H1 (cell line): Measurements from ENCODE around the gene OLFM3. TPM values are rescaled to one million over a fixed set of nuclear protein-coding genes. Genes with fewer than 3 reads are reported as not detected.

ENCODE experiments used
- CTCF ChIA-PET: fragments of 300-600 bp; sonication (Branson Sonifier 250); formaldehyde crosslinking; loops from one replicate; lab custom pipeline; 2021; ENCODE audit not compliant: partially characterized antibody; lab: Charles Lee
- POLR2A ChIA-PET: fragments of 300-600 bp; sonication (Branson Sonifier 250); formaldehyde crosslinking; loops from one replicate; lab custom pipeline; 2021; ENCODE audit warnings: inconsistent platforms; ENCODE audit not compliant: partially characterized antibody; lab: Charles Lee
- DNase-seq, 2 experiments: peaks; one replicate each; pipeline versions ENCODE4 v3.0.0 to v3.0.0-alpha.2; 2010 to 2022; ENCODE audit warnings: low spot score in 2 of 2, low read depth in 1 of 2, mixed read lengths in 1 of 2
- FAIRE-seq: peaks from 2 replicates; lab custom pipeline; 2011; peaks lifted over from hg19 to GRCh38; lab: Jason Lieb, UNC
- H2AFZ ChIP-seq: 2 replicates; pipeline ENCODE4 v1.8.1; 2012; ENCODE audit warnings: low read length, inconsistent platforms
- H2AK5ac ChIP-seq: 2 replicates; pipeline ENCODE4 v1.6.1; 2013; ENCODE audit warnings: low read depth, low read length
- H2BK120ac ChIP-seq: replicated peaks from 2 replicates; pipeline ENCODE3; 2013; ENCODE audit warnings: low read depth, low read length, inconsistent platforms
- H2BK12ac ChIP-seq: 2 replicates; pipeline ENCODE4 v1.6.1; 2013; ENCODE audit warnings: low read depth, low read length
- H2BK15ac ChIP-seq: 2 replicates; pipeline ENCODE4 v1.6.1; 2013; ENCODE audit warnings: low read length
- H2BK20ac ChIP-seq: 2 replicates; pipeline ENCODE4 v1.6.1; 2013; ENCODE audit warnings: low read length
- H2BK5ac ChIP-seq: 2 replicates; pipeline ENCODE4 v1.6.1; 2013; ENCODE audit warnings: low read depth, low read length
- H3K14ac ChIP-seq: 2 replicates; pipeline ENCODE4 v1.6.1; 2013; ENCODE audit warnings: inconsistent platforms; ENCODE audit not compliant: insufficient read length
- H3K18ac ChIP-seq: 2 replicates; pipeline ENCODE4 v1.6.1; 2013; ENCODE audit warnings: low read length; ENCODE audit errors: extremely low read depth
- H3K23ac ChIP-seq: 2 replicates; pipeline ENCODE4 v1.6.1; 2013; ENCODE audit warnings: inconsistent platforms; ENCODE audit not compliant: insufficient read length
- H3K23me2 ChIP-seq: 2 replicates; pipeline ENCODE4 v1.6.1; 2013; ENCODE audit warnings: low read depth, low read length
- H3K27ac ChIP-seq: 2 replicates; pipeline ENCODE4 v1.6.1; 2011; ENCODE audit warnings: low read depth, low read length, inconsistent platforms
- H3K27me3 ChIP-seq, 4 experiments: replicated peaks in 1 of 4; 1 replicate in 1 of 4; 2 replicates in 3 of 4; pipeline versions ENCODE4 v1.6.1 to v1.8.1; 2011 to 2013; ENCODE audit warnings: low read length in 3 of 4, mild to moderate bottlenecking in 3 of 4, inconsistent platforms in 2 of 4, mixed read lengths in 2 of 4, moderate library complexity in 1 of 4; ENCODE audit not compliant: control insufficient read depth in 3 of 4, insufficient read depth in 3 of 4; ENCODE audit errors: extremely low read depth in 1 of 4
- H3K36me3 ChIP-seq, 4 experiments: 2 replicates each; pipeline versions ENCODE4 v1.6.1 to v1.8.1; 2011 to 2013; ENCODE audit warnings: mild to moderate bottlenecking in 4 of 4, low read length in 3 of 4, moderate library complexity in 2 of 4, control low read depth in 1 of 4, inconsistent platforms in 1 of 4; ENCODE audit not compliant: insufficient read depth in 4 of 4, control insufficient read depth in 2 of 4
- H3K4ac ChIP-seq: replicated peaks from 2 replicates; pipeline ENCODE3; 2013; ENCODE audit warnings: low read length, low read depth, mixed read lengths, inconsistent platforms; ENCODE audit not compliant: insufficient read length
- H3K4me1 ChIP-seq, 4 experiments: replicated peaks in 1 of 4; 1 replicate in 1 of 4; 2 replicates in 3 of 4; pipeline versions ENCODE4 v1.6.1 to v1.8.1; 2011 to 2013; ENCODE audit warnings: low read length in 3 of 4, inconsistent platforms in 2 of 4, mixed read lengths in 1 of 4; ENCODE audit not compliant: insufficient read depth in 4 of 4, control insufficient read depth in 3 of 4
- H3K4me2 ChIP-seq, 2 experiments: 2 replicates each; pipeline versions ENCODE4 v1.6.1 to v1.8.1; 2011 to 2013; ENCODE audit warnings: low read depth in 2 of 2, low read length in 2 of 2, control low read depth in 1 of 2, inconsistent platforms in 1 of 2, mild to moderate bottlenecking in 1 of 2; ENCODE audit not compliant: insufficient read depth in 1 of 2
- H3K4me3 ChIP-seq, 4 experiments: fragments of 200-600, 300-600 bp in 1 of 4; sonication (generic), shearing (Covaris generic), sonication (Bioruptor Twin) in 1 of 4; 2 replicates each; pipeline versions ENCODE4 v1.5.1 to v1.8.1; 2011 to 2016; ENCODE audit warnings: low read length in 4 of 4, low read depth in 3 of 4, control low read depth in 2 of 4, inconsistent platforms in 2 of 4, mild to moderate bottlenecking in 2 of 4, mixed read lengths in 1 of 4, moderate library complexity in 1 of 4; ENCODE audit not compliant: insufficient read depth in 2 of 4; ENCODE audit errors: extremely low read depth in 1 of 4
- H3K56ac ChIP-seq: replicated peaks from 2 replicates; pipeline ENCODE3; 2013; ENCODE audit warnings: low read depth, mild to moderate bottlenecking, mixed read lengths, low read length, inconsistent platforms; ENCODE audit not compliant: insufficient read length
- H3K79me1 ChIP-seq: 2 replicates; pipeline ENCODE4 v1.6.1; 2013; ENCODE audit warnings: low read depth, low read length, control low read depth
- H3K79me2 ChIP-seq, 2 experiments: 2 replicates each; pipeline versions ENCODE4 v1.6.1 to v1.8.1; 2012 to 2013; ENCODE audit warnings: low read length in 2 of 2, mild to moderate bottlenecking in 2 of 2, inconsistent platforms in 1 of 2; ENCODE audit not compliant: insufficient read depth in 2 of 2, control insufficient read depth in 1 of 2
- H3K9ac ChIP-seq, 4 experiments: replicated peaks in 1 of 4; 1 replicate in 1 of 4; 2 replicates in 3 of 4; pipeline versions ENCODE4 v1.6.1 to v1.8.1; 2011 to 2013; ENCODE audit warnings: low read depth in 3 of 4, low read length in 3 of 4, control low read depth in 2 of 4, mild to moderate bottlenecking in 2 of 4, moderate library complexity in 2 of 4, inconsistent platforms in 1 of 4; ENCODE audit errors: extremely low read depth in 1 of 4
- H3K9me3 ChIP-seq, 2 experiments: 2 replicates each; pipeline versions ENCODE4 v1.6.1 to v1.8.1; 2012 to 2013; ENCODE audit warnings: mild to moderate bottlenecking in 2 of 2, moderate library complexity in 2 of 2, control low read depth in 1 of 2, inconsistent platforms in 1 of 2, low read depth in 1 of 2, low read length in 1 of 2, mixed read lengths in 1 of 2; ENCODE audit not compliant: insufficient read depth in 2 of 2
- H4K20me1 ChIP-seq, 2 experiments: replicated peaks in 1 of 2; 2 replicates each; pipeline versions ENCODE3 to v1.8.1; 2011 to 2013; ENCODE audit warnings: inconsistent platforms in 2 of 2, low read length in 2 of 2, mild to moderate bottlenecking in 1 of 2; ENCODE audit not compliant: insufficient read depth in 2 of 2, control insufficient read depth in 1 of 2
- H4K5ac ChIP-seq: 2 replicates; pipeline ENCODE4 v1.6.1; 2013; ENCODE audit warnings: low read length, low read depth, mixed read lengths, inconsistent platforms; ENCODE audit not compliant: insufficient read length
- H4K8ac ChIP-seq: 2 replicates; pipeline ENCODE4 v1.8.0; 2013; ENCODE audit warnings: mild to moderate bottlenecking, moderate library complexity, low read length, inconsistent platforms; ENCODE audit not compliant: insufficient read depth; ENCODE audit errors: extremely low read depth
- H4K91ac ChIP-seq: replicated peaks from 2 replicates; pipeline ENCODE3; 2013; ENCODE audit warnings: low read length, mixed read lengths, inconsistent platforms; ENCODE audit not compliant: insufficient read length
- ATF2 ChIP-seq: IDR thresholded peaks from 2 replicates; pipeline ENCODE4 v1.6.1; 2012; ENCODE audit warnings: low read length, inconsistent platforms
- BRCA1 ChIP-seq: IDR thresholded peaks from 2 replicates; pipeline ENCODE4 v1.6.1; 2012; ENCODE audit warnings: low read depth, low read length, improper control_type of control experiment
- EP300 ChIP-seq, 2 experiments: IDR thresholded peaks; 1 replicate in 1 of 2; 2 replicates in 1 of 2; pipeline ENCODE4 v1.6.1; 2011 to 2012; ENCODE audit warnings: low read depth in 2 of 2, low read length in 2 of 2, mild to moderate bottlenecking in 2 of 2, borderline replicate concordance in 1 of 2, inconsistent platforms in 1 of 2, moderate library complexity in 1 of 2
- FOSL1 ChIP-seq: IDR thresholded peaks from 2 replicates; pipeline ENCODE4 v1.6.1; 2011; ENCODE audit warnings: mild to moderate bottlenecking, low read depth, low read length, moderate library complexity; ENCODE audit not compliant: insufficient read depth
- KDM5A ChIP-seq: fragments of 200-600 bp; IDR thresholded peaks from 2 replicates; pipeline ENCODE4 v1.7.1; 2012; ENCODE audit warnings: mild to moderate bottlenecking, low read length, inconsistent platforms, mixed read lengths
- MAFK ChIP-seq: IDR thresholded peaks from 2 replicates; pipeline ENCODE4 v1.6.1; 2012; ENCODE audit warnings: low read depth, mild to moderate bottlenecking, improper control_type of control experiment, low read length
- RAD21 ChIP-seq, 2 experiments: IDR thresholded peaks in 1 of 2; conservative IDR thresholded peaks in 1 of 2; 2 replicates each; pipeline ENCODE4 v1.6.1; 2011; ENCODE audit warnings: low read depth in 2 of 2, low read length in 2 of 2, improper control_type of control experiment in 1 of 2, inconsistent platforms in 1 of 2, mild to moderate bottlenecking in 1 of 2, moderate library complexity in 1 of 2
- RNF2 ChIP-seq: fragments of 200-900, 300-1000 bp; sonication (generic); IDR thresholded peaks from 2 replicates; pipeline ENCODE4 v1.7.1; 2016; ENCODE audit warnings: borderline replicate concordance, low read depth, mild to moderate bottlenecking, antibody characterized with exemption, low read length; ENCODE audit not compliant: poor library complexity, severe bottlenecking; ENCODE audit errors: missing control alignments
- SP4 ChIP-seq: IDR thresholded peaks from 2 replicates; pipeline ENCODE4 v1.6.1; 2012; ENCODE audit warnings: low read length, inconsistent platforms
- TBP ChIP-seq: IDR thresholded peaks from 2 replicates; pipeline ENCODE4 v1.6.1; 2011; ENCODE audit warnings: low read depth, low read length, improper control_type of control experiment
- TCF12 ChIP-seq: IDR thresholded peaks from 2 replicates; pipeline ENCODE4 v1.6.1; 2011; ENCODE audit warnings: low read depth, mild to moderate bottlenecking, low read length
- YY1 ChIP-seq: IDR thresholded peaks from 2 replicates; pipeline ENCODE4 v1.6.1; 2011; ENCODE audit warnings: low read depth, mild to moderate bottlenecking, low read length
- WGBS, 2 experiments: shearing (Covaris generic) in 1 of 2; methylation state at CpG; one replicate each; pipeline versions ENCODE4 v1.1.6 to v1.1.7; 2013 to 2015; ENCODE audit warnings: low lambda C conversion rate in 2 of 2, mixed read lengths in 2 of 2, inconsistent platforms in 1 of 2, low coverage in 1 of 2, missing lambda C conversion rate in 1 of 2; ENCODE audit not compliant: insufficient replicate concordance in 2 of 2, insufficient coverage in 1 of 2, insufficient read length in 1 of 2; ENCODE audit errors: extremely low coverage in 1 of 2, missing lambda C conversion rate in 1 of 2; 5-methylcytosine and 5-hydroxymethylcytosine counted together
- polyA plus RNA-seq, 7 experiments: library from polyadenylated mRNA; depleted of rRNA in 3 of 7; stranded (reverse) in 5 of 7; unstranded in 2 of 7; fragments of >200 nt in 5 of 7; fragments of 200-250 nt in 2 of 7; gene quantifications; 1 replicate in 5 of 7; 2 replicates in 1 of 7; 4 replicates in 1 of 7; pipeline versions ENCODE4 v1.2.1 to v1.2.3, GENCODE V29; 2011 to 2013; ENCODE audit warnings: missing spikeins in 2 of 7, mixed read lengths in 2 of 7
- total RNA-seq: library from RNA; stranded (reverse); fragmentation: NEBNext Ultra II Directional; extraction: Animal tissue kit (Norgen Biotek cat#: 25700); gene quantifications from 2 replicates; pipeline ENCODE4 v1.2.1, GENCODE V29; 2021

OLFM3 gene
- total and polyA plus RNA-seq, 2 of the 8 experiments (the other 6 are each of a cell fraction or from before 2014, with no cell fraction given): 0.30 to 0.32 TPM

GRCh38 chr1:101977266-101977665 lies 19.5 kb downstream of the OLFM3 start:
- Histone ChIP-seq H3K36me3 (no peaks in the 10 kb centered on the region), H3K23me2 (no peaks in the 10 kb centered on the region), H3K9me3 (peaks cover 0 to 8% of the 10 kb centered on the region in 2 experiments; a peak in 1 of 4 replicates), H2BK5ac (no peak overlapping the region), H3K4ac (no peak overlapping the region), H2BK120ac (no peak overlapping the region), H2BK20ac (no peak overlapping the region), H3K14ac (no peak overlapping the region), H3K4me1 (no peaks in the 10 kb centered on the region; a peak in 1 of 7 replicates), H3K23ac (no peak overlapping the region), H4K91ac (no peak overlapping the region), H2BK12ac (no peak overlapping the region), H3K4me3 (no peak overlapping the region), H3K9ac (no peak overlapping the region), H4K20me1 (no peaks in the 10 kb centered on the region), H3K4me2 (no peak overlapping the region), H2AK5ac (no peak overlapping the region), H2BK15ac (no peak overlapping the region), H3K18ac (no peak overlapping the region), H3K27ac (no peak overlapping the region), H3K79me2 (no peaks in the 10 kb centered on the region), H3K27me3 (no peaks in the 10 kb centered on the region), H3K79me1 (no peaks in the 10 kb centered on the region), H4K8ac (no peak overlapping the region), H4K5ac (no peak overlapping the region), H2AFZ (no peak overlapping the region), H3K56ac (no peak overlapping the region)
- DNase-seq: no peak
- FAIRE-seq: no peak
- WGBS, 2 experiments: 90% methylated on average over 3 of the region's 3 CpGs; no CpG with 5 or more reads in 1 of the 2 experiments
- CTCF ChIA-PET: no interaction called here
- POLR2A ChIA-PET: no interaction called here
- TF ChIP-seq SP4 (no peak), BRCA1 (no peak), MAFK (no peak), TCF12 (no peak), EP300 (IDR thresholded peaks at IDR 0.05; ENCODE audit: borderline replicate concordance in 1 of 2, low read depth in 2 of 2, low read length in 2 of 2) (no peak), KDM5A (no peak), TBP (no peak), ATF2 (no peak), YY1 (no peak), RAD21 (IDR thresholded peaks at IDR 0.05 in 1 of 2, conservative IDR thresholded peaks at IDR 0.05 in 1 of 2; ENCODE audit: low read depth in 2 of 2, low read length in 2 of 2) (no peak), RNF2 (no peak), FOSL1 (no peak)
